ENCODE measurements around the gene PLD3.

The PLD3 gene

DNA sequence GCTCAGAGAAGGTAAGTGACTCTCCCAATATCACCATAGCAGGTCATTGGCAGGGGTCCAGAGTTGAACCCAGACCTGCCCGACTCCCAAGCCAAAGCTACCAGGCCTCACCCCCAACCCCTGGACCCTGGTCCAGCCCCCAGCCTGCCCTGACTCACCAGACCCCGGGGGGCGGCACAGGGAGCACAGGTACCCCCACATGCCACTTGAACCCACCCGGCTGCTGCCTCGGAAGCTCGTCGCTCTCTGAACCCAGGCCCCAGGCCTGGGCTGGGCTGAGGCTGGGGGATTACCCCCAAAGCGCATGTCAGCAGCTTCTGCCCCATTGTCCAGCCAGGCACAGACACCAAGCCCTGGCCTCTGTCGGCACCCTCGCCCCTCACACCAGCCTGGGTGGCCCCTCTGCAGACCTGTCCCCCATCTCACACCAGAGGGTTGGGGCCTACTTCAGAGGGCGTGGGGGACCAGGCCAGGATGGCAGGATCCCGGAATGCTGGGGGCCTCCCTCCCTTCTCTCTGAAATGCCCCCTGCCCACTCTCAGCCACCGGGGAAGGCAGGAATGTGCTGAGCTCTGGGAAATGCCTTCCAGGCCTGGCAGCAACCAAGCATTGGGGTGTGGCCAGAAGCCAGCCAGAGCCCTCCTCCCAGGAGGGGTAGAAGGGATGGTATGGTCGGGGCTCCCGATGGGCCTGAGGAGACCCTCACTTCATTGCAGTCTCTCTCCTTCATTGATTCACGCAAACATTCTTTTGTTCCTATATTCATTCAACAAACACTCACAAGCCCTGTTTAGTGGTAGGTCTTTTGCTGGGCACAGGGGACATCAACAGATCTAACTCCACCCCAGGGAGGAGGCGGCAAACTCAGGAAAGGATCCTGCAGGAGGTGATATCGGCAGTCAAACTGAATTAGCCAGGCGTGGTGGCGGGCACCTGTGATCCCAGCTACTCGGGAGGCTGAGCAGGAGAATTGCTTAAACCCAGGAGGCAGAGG, 66.3 kb downstream of the PLD3 start:
- ATAC-seq: no peak

DNA sequence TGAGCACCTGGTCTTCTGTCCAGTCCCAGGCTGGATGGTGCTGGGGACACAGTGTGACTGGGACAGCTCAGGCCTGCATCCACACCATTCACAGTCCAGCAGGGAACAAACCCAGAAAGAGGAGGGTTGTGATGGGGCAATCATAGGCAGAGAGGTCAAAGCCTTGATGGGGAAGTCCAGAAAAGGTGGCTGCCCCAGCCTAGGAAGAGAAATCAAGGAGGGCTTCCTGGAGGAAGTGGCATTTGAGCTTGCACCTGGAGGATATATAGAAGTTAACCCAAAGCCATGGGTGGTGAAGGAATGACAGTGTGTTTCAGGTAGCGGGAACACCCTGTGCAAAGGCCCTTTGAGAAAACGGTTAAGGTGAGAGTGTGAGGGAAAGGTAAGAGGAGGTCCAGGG, 67.3 kb downstream of the PLD3 start:
- no peak for ATAC-seq

DNA sequence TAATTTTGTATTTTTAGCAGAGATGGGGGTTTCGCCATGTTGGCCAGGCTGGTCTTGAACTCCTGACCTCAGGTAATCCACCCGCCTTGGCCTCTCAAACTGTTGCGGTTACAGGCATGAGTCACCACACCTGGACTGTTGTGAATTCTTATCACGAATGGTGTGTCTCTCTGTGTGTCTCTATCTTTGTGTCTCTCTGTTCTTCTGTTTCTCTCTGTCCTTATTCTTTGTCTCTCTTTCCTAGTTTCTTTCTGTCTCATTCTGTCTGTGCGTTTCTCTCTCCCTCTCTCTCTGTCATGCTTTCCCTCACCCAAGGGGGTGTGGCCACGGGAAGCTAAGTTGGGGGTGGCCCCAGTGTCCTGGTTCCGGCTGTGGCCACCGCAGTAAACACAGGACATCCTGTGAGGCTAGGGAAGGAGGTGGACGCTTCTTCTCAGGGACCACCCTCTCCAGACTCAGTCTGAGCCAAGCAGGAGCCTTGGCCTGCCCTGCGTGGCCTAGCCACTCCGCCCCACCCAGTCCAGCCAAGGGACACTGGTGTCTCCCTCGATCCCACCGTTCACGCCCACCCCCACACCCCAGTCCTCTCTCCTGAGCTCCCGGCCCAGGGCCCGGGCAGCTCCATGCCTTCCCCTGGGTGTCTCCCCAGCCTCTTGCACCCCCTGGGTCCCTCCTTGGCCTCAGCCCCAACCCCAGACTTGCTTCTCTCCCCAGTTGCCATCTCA, 68.6 kb downstream of the PLD3 start:
- no peak for ATAC-seq

DNA sequence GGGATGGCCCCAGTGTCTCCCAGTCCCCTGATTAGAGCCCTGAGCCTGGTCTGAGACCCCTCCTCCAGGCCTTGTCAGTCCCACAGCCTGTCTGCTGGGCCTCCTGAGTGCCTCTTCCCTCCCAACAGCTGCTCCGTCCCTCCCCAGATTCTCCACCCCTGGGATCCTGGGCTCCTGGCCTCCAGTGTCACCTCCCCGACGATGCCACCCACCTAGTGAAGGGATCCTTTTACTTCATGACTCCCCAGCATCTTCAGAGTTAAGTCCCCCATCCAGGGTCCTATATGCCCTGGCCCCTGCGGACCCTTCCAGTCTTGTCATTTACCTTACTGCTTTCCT, 69.1 kb downstream of the PLD3 start:
- no peak for ATAC-seq

DNA sequence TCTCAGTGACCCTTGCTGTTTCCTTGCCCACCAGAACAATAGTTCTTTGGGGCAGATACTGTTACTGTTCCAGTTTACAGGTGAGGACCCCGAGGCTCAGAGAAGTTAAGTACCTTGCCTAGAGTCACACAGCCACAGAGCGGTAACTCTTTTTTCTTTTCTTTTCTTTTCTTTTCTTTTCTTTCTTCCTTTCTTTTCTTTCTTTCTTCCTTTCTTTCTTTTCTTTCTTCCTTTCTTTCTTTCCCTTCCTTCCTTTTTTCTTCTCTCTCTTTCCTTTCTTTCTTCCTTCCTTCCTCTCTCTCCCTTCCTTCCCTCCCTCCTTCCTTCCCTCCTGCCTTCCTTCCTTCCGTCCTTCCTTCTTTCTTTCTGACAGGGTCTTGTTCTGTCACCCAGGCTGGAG, 69.5 kb downstream of the PLD3 start:
- no peak for ATAC-seq

DNA sequence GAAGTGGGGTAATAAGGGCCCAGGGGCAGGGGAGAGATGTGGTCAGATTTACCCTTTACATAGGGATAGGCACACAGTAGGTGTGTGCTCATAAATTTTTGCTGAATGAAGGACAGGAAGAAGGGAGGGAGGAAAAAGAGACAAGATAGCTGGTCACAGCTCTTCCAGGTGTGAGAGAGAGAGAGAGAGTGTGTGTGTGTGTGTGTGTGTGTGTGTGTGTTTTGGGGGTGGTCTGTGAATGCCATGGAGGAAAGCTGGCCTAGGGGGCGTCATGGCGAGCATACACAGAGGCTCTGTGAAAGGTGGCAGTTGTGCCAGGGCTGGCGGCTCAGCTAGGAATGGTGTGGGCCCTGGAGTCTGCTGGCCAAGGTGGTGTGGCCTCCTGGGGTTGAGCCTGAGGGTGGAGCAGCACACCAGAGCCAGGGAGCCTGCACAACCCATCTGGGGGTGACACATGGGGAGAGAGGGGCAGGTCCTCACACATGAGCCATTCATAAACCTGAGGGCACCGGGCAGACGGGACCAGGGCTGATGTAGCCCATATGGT, 70.6 kb downstream of the PLD3 start:
- ATAC-seq: no peak

DNA sequence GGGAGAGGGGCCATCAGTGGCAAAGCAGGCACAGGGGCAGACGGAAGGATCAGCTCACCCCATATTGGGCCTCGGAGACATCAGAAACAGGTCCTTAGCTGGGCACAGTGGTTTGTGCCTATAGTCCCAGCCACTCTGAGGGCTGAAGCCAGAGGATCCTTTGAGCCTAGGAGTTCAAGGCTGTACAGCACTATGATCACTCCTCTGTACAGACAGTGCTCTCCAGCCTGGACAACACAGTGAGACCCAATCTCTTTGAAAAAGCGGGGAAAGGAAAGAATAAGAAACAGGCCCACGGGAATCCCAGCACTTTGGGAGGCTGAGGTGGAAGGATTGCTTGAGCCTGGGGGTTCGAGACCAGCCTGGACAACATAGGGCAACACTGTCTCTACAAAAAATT, 71.3 kb downstream of the PLD3 start:
- no peak for ATAC-seq

DNA sequence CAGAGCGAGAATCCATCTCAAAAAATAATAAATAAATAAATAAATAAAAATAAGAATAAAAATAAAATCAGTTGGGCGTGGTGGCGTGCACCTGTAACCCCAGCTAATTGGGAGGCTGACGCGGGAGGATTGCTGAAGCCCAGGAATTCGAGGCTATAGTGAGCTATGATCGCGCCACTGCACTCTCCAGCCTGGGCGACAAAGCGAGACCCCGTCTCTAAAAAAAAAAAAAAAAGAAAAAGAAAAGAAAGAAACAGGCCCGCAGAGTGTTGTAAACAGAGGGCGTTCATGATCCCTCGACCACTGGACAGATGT, 71.9 kb downstream of the PLD3 start:
- no peak for ATAC-seq

DNA sequence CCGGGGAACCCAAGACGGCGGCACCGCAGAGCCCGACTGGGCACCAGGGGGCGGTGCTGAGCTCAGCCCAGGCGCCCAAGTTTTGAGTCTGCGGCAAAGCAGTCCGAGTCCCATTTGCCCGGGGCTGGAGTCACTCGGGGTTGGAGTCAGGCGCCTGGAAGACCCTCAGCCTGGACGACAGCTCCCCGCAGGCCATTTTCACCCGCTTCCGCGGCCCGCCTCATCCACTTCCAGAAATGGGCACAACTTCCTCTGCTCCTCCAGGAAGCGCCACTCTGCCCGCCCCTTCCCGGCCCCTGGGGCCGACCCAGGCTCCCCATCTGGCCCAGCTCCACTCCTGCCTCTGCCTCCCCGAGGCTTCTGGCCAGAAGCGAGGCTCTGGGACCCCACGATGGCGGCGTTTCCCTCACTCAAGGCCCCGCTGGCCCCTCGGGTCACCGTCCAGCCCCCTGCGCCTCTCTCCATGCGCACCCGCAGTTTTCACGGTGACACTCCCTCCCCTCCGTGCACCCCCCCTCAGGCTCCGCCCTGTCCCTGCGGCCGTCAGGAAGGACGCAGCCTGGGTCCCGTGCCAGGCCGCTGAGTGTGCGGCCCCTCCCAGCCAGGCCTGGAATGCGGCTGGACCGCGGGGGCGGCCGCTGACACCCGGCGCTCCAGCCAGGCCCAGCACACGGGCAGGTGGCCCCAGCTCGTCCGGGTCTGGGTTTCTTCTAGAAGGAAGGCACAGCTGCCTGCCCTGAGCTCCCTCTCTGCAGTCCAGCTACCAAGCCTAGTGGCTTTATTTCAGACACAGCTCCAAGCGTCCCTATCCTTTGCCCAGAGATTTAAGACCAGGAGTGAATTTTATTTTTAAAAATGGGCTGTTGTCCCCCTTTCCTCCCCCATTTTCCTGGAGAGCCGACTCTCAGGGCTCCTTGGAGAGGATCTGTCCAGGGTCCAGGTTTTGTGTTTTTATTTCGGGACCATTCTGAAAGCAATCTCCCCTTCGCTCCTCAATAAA, 72.6 kb downstream of the PLD3 start:
- peak; percentile 26 to 40 for ATAC-seq

DNA sequence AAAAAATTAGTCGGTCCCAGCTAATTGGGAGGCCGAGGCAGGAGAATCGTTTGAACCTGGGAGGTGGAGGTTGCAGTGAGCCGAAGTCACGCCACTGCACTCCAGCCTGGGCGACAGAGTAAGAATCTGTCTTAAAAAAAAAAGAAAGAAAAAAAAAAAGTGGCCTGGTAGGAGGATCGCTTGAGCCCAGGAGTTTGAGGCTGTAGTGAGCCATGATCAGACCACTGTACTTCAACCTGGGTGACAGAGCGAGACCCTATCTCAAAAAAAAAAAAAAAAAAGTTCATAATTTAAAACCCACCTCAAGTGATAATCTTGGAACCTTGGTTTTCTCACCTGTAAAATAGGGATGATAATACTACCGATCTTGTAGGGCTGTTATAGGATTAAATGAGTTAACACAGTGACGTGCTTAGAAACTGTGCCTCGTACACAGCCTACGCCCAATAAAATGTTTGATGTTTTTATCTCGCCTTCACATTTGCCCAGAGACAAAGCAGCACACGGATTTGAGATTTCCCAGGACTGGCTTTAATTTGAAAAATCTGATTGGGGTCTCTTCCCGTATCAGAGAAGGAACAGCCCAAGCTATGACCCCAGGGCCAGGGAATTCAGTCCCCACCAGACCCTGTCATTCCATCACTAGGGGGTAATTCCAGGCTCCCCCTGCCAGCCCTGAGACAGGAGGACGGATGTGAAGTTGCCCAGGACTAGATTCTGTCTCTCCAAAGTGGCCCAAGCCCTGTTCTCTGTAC, 73.7 kb downstream of the PLD3 start:
- no peak for ATAC-seq

DNA sequence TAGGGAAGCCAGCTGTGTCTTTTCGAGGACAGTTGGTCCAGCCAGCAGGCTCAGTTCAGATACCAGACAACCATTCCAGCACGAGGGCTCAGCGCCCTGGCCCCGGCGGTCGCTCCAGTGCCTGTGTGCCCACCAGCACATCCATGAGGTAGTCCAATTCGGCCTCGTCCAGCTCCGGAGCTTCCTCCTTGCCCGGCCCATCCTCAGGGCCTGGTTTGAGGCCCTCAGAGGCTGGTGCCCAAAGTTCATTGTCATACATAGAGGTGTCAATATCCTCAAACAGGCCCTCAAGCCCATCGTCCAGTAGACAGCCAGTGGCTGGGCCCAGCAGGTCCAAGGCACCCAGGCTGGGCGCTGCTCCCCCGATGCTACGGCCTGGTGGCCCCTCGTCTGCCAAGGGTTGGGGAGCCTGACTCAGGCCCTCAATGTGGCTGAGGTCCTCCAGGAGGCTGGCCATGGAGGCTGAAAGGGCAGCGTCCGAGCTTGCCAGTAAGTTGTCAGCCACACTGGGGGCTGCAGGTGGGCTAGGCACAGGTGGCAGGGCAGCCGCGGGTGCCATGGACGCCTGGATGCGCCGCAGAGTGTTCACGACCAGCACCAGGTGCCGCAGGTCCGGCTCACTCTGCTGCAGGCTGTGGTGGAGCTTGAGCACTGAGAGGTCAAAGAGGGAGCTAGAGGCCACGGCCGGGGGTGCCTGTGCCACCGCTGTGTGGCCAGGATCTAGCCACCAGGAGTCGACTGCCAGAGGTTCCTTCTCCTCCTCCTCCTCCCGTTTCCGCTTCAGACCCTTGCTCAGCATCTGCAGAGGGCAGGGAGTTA, 74.5 kb downstream of the PLD3 start:
- no peak for ATAC-seq

DNA sequence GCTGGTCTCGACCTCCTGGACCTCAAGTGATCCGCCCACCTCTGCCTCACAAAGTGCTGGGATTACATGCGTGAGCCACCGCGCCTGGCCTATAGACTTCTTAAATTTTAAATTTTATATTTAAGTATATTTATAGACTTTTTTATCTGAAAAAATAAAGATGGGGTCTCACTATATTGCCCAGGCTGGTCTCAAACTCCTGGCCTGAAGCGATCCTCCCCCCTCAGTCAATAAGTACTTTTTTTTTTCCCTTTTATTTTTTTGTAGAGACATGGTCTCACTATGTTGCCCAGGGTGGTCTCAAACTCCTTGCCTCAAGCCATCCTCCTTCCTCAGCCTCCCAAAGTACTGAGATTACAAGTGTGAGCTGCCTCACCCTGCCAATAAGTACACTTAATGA, 75.4 kb downstream of the PLD3 start:
- ATAC-seq: no peak

DNA sequence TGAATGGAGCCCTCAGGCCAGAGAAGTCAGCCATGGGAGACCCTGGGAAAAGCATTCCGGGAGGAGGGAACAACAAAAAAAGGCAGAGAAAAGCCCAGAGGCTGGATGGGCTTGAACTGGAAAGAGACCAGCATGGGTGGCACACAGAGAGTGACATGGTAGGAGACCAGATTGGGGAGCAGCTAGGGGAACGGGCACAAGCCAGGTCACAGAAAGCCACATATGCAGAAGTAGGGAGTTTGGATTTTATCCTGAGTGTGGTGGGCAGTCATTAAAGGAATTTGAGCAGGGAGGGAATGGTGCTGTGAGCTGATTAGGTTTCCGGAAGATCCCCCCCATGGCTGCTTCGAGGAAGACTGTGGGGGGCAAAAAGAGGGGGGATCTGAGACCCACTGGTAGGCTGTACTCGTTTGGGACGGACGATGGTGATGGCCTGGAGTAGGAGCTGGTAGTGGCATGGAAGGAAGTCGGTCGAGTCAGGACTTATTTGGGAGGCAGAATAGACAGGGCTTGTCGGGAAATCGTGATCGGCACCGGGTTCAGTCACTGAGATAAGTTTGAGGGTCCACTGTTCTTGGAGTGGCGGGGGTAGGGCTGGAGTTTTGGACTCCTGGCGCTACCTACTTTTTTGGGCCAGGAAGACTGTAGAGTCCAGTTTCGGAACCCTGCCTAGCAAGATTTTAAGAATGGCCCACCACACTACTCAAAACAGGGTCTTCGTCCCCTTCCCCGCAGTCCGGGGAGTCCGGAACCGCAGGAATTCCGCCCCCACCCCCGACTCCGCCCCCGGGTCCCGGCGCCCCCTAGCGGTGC, 76.3 kb downstream of the PLD3 start:
- ATAC-seq: no peak

DNA sequence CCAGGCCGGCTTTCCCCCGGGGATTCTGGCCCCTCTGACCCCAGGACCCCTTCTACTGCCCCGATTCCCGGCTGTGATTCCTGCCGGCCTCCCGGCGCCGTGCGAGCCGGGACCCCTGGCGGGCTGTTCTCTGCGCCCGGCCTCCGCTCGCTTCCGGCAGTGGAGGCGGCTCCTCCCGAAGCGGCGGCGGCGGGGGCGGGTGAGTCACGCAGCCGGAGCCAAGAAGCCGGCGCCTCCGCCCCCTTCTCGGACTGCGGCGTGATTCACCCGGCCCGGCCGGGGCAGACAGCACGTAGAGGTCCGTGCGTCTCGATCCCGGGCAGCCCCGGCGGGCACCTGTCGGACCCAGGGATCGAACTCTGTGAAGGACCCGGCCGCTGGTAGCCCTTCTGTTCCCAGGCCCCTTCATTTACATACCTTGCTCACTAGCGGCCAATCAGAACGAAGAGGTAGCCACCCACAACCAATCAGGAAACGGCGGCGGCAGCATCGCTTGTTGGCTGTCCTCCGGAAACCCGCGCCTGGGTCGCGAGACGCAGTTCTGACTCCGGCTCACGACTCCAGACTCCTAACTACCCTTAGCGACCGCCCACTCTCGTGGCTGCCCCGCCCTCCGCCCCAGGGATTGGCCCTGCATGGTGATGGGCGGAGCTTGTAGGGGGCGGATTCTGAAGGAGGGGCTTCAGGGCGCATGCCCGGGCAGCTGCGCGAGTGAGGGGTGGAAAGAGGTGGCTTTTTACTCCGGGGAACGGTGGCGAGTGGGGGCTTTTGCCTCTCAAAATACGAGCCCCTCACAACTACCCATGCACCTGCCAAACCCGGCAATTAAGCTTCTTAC, 77.2 kb downstream of the PLD3 start, which contains the start of gene SERTAD1:
Gene SERTAD1, minus strand, starts transcription at position 543 of the 838 bp plus-strand sequence. CDS start 2,446 bp downstream, outside the sequence.
- peak; percentile 94 to 95 for ATAC-seq

Measured in activated CD4-positive, CD25-positive, alpha-beta regulatory T cell treated with anti-CD3 and anti-CD28 coated beads, Interleukin-2, amount 50 U/mL, for 24 hours (primary cell).